GM19351 (cell line): ENCODE measurements around the gene ADCK1.
"Not testable (repeated sequence)": the region's sequence is repeated elsewhere in the genome, so short reads cannot be mapped to it uniquely, and the experiment has no call there.

Experiments
- ATAC-seq: cut with Tn5 transposase; IDR thresholded peaks from one replicate; pipeline ENCODE4 v1.9.1; 2021; ENCODE audit warnings: mild to moderate bottlenecking, moderate library complexity; ENCODE audit not compliant: unreplicated experiment

The ADCK1 gene

GRCh38 chr14:77892890-77893484 lies 93.1 kb downstream of the ADCK1 start:
- ATAC-seq: no peak

- no peak for ATAC-seq
Observed at GRCh38 chr14:77897374-77897773, 97.5 kb downstream of the ADCK1 start.

- no peak for ATAC-seq
Observed at GRCh38 chr14:77902811-77903210, 102.9 kb downstream of the ADCK1 start.

GRCh38 chr14:77903221-77903620 lies 103.3 kb downstream of the ADCK1 start:
- no peak for ATAC-seq

GRCh38 chr14:77903937-77904617 lies 104.2 kb downstream of the ADCK1 start:
- ATAC-seq: no peak

GRCh38 chr14:77906446-77906845 lies 106.5 kb downstream of the ADCK1 start:
- ATAC-seq: no peak

GRCh38 chr14:77908847-77909246 lies 108.9 kb downstream of the ADCK1 start:
- ATAC-seq: no peak

DNA sequence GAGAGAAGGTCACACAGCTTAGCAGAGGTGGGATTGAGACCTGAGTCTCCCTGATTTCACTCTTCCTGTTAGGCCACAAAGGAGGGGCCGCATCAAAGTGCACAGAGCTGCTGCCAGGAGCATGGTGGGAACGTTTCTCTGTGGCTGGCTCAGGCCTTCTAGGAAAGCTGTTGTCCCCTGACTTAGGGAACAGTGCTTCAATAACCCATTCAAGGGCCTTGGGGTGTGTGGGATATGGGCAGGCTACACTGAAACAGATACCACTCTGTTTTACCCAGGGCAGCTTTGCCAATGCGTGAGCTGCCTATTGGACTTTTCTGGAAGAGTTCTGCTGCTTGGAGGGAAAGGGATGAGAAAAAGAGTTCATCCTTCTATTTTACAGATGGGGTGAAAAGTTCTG lies 110.0 kb downstream of the ADCK1 start:
- ATAC-seq: no peak

GRCh38 chr14:77910506-77910905 lies 110.6 kb downstream of the ADCK1 start:
- ATAC-seq: no peak

DNA sequence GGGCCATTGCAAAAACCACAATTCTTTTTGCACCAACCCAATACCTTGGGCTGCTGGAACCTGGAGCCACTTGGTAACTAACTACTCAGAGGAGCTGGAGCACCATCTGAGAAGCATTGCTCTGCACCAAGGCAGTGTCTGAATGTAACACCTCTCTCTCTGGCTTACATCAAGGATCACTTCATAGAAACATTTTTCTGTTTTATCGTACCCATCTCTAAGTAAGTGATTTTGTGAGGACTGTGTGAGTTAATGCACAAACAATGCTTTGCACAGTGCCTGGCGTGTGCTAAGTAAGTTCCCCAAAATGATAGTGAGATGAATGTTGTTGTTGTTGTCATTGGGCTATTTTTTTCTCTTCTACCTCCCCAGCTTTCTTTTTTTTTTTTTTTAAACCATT lies 111.4 kb downstream of the ADCK1 start:
- no peak for ATAC-seq

GRCh38 chr14:77912754-77913556 lies 113.0 kb downstream of the ADCK1 start:
- no peak for ATAC-seq

GRCh38 chr14:77914073-77914721 lies 114.3 kb downstream of the ADCK1 start:
- ATAC-seq: no peak

DNA sequence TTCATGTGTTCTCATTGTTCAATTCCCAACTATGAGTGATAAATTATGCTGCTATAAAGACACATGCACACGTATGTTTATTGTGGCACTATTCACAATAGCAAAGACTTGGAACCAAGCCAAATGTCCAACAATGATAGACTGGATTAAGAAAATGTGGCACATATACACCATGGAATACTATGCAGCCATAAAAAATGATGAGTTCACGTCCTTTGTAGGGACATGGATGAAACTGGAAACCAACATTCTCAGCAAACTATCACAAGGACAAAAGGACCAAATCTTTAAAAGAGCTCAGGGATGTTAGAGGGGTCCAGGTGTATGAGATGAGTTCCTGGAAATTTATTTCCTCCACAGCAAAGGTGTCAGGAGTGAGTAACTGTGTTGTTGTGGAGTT lies 115.5 kb downstream of the ADCK1 start:
- ATAC-seq: not testable (repeated sequence)

- no peak for ATAC-seq
Observed at GRCh38 chr14:77917491-77918201, 117.7 kb downstream of the ADCK1 start.

- ATAC-seq: no peak
Observed at GRCh38 chr14:77918448-77918847, 118.5 kb downstream of the ADCK1 start.

DNA sequence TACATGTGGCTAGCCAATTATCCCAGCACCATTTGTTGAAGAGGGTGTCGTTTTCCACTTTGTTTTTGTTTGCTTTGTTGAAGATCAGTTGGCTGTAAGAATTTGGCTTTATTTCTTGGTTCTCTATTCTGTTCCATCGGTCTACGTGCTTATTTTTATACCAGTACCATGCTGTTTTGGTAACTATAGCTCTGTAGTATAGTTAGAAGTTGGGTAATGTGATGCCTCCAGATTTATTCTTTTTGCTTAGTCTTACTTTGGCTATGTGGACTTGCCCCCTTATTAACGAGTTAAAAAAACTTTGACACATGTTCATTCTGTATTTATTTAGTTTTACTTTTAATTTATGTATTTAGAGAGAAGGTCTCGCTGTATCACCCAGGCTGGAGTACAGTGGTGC lies 120.4 kb downstream of the ADCK1 start:
- no peak for ATAC-seq

GRCh38 chr14:77921818-77922217 lies 121.9 kb downstream of the ADCK1 start:
- ATAC-seq: no peak

DNA sequence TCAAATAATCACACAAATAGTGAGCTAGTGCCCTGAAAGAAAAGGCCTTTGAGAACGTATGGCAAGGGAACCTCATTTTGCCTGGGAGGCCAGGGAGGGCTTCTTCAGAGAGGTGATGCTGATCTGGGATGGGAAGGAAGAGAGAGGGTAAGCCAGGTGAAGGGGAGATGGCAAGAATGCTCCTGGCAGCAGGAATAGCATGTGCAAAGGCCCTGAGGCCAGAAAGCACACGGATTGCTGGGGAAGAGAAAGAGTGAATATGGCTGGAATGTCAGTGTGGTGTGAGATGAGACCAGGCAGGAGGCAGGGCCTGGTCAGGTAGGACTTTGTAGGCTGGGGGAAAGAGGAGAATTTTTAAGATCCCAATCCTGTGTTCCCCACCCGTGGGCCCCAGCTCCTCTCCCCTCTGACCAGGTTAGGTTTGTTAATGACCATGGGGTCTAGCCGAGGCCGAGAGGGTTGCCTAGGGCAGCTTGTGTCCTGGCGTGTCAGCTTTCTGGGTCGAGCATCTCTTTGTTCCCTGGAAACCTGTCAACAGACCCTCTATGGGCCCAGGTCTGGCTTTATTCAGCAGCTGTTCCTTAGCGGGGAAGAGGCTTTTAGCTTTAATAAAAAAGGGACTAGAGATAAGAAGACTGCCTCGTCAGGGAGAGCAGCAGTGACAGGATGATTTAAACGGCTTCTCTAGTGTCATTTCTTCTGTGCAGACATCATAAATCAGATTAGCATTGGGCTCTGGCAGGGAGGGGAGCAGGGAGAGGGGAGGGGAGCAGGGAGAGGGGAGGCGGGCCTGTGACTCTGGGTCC lies 123.4 kb downstream of the ADCK1 start:
- no peak for ATAC-seq

DNA sequence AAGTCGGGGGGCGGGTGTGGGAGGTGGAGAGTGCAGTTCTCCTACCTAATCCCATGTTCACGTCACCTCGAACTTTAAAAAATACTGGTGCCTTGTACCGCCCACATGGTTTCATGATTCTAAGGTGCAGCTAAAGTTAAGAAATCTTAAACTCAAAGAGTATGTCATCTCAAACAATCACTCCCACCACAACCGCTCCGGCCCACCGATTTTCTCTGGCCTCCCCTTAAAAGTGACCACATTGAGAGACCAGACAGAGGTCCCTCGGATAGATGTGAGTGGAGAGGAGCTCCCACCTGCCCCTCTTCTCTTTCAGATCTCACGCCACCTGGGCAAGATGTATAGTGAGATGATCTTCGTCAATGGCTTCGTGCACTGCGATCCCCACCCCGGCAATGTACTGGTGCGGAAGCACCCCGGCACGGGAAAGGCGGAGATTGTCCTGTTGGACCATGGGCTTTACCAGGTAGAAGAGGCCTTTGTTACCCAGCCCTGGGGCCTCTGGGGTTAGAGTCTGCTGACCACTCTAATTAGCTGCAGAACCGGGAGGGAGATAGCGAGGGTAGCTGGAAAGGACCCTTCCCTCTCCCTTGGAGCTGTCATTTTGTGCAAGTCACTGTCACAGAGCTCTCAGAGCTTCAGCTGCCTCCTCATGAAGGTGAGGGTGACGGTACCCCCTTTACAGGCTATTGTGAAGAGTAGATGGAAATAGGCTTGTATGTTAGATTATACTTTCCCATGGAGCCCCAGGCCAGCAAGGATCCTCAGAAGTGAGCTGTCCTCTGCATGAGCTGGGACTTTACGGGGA lies 124.4 kb downstream of the ADCK1 start:
- ATAC-seq: no peak
